Measurements from ENCODE around the gene PRKCE. TPM values are rescaled to one million over a fixed set of nuclear protein-coding genes. Genes with fewer than 3 reads are reported as not detected.

PRKCE gene
- total and polyA plus RNA-seq, 3 donors from 2014 or later = 27.4 to 35.8 (median 33.1) TPM

DNA sequence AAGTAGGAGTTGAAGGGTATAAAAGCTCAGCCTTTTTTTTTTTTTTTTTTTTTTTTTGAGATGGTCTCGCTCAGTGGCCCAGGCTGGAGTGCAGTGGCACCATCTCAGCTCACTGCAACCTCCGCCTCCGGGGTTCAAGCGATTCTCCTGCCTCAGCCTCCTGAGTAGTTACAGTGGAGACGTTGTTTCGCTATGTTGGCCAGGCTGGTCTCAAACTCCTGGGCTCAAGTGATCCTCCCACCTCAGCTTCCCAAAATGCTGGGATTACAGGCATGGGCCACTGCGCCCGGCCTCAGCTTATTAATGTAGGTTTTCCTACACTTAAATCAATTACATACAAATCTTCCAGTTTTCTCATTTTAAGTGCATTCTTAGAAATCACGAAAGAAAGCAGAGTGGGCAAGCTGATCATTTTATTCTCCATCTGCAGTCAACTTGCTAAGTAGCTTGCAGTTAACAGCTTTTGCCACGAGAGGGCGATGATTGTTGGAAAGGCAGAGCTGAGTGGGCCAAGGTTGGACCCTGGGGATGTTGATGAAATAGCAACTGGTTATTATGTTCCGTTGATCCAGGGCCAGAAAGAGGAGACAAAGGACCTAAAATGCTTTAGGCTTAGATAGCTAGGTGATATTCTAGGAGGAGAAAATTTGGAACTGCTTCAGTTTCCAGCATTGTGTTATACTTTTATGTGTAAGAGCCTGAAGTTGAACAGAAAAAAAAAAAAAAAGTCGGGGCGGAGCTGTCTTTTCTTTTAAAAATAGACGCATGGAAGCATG, 411.4 kb downstream of the PRKCE start:
- 22 to 40% methylated on average over 14 to 15 of the region's 15 CpGs for WGBS, 2 donors
- TF ChIP-seq, protein P1, sequence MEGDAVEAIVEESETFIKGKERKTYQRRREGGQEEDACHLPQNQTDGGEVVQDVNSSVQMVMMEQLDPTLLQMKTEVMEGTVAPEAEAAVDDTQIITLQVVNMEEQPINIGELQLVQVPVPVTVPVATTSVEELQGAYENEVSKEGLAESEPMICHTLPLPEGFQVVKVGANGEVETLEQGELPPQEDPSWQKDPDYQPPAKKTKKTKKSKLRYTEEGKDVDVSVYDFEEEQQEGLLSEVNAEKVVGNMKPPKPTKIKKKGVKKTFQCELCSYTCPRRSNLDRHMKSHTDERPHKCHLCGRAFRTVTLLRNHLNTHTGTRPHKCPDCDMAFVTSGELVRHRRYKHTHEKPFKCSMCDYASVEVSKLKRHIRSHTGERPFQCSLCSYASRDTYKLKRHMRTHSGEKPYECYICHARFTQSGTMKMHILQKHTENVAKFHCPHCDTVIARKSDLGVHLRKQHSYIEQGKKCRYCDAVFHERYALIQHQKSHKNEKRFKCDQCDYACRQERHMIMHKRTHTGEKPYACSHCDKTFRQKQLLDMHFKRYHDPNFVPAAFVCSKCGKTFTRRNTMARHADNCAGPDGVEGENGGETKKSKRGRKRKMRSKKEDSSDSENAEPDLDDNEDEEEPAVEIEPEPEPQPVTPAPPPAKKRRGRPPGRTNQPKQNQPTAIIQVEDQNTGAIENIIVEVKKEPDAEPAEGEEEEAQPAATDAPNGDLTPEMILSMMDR (IDR thresholded peaks at IDR 0.05) = peak; percentile 89 to 94 (median 89)
- TF ChIP-seq POLR2A (IDR thresholded peaks at IDR 0.05) = no peak

DNA sequence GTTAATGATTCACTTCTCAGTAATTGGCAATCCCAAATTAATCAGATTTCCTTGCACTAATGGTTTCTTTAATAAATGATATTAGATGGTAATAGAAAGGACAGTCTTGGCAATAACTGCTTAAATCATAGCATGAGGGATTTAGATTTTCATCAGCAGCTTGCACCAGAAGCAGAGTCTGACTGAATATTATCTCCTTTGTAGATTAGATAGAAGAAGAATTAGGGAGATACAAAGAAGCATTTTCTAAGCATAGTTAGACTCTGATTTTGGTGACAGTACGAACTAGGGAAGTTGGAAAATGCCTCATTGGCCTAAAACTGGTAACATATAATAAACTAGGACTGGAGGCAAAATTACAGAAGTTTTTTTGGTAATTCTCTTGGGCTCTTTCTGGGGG, 412.9 kb downstream of the PRKCE start:
- no peaks in the 10 kb centered on the region for H3K36me3 ChIP-seq (ENCODE audit: low read depth, missing control alignments)
- H3K27ac ChIP-seq = no peak overlapping the region
- peaks cover 12% of the 10 kb centered on the region for H3K4me1 ChIP-seq
- WGBS, 2 donors = 68 to 71% methylated on average over 1 of the region's 1 CpG
- TF ChIP-seq, protein P1 (IDR thresholded peaks at IDR 0.05) = no peak
- TF ChIP-seq POLR2A (IDR thresholded peaks at IDR 0.05) = no peak
- no peak overlapping the region for H3K4me3 ChIP-seq
- H3K9me3 ChIP-seq = no peaks in the 10 kb centered on the region
- intact Hi-C loops (cut with DNase I; ENCODE audit: low total_unique reads) = loop anchor here (5.0 kb wide), 1 partner anchor 303 kb away; no protein-coding TSS in a partner anchor
- no peak for DNase-seq
- H3K27me3 ChIP-seq = no peaks in the 10 kb centered on the region

More for the DNA sequence above, 411.4 kb downstream of the PRKCE start:
- intact Hi-C loops (cut with DNase I; ENCODE audit: low total_unique reads) = loop anchor here (5.0 kb wide), 1 partner anchor 304 kb away; no protein-coding TSS in a partner anchor
- no peaks in the 10 kb centered on the region for H3K36me3 ChIP-seq (ENCODE audit: low read depth, missing control alignments)
- no peaks in the 10 kb centered on the region for H3K9me3 ChIP-seq
- H3K4me1 ChIP-seq = peaks cover 12% of the 10 kb centered on the region
- H3K27ac ChIP-seq = no peak overlapping the region
- DNase-seq = peak; percentile 94
- no peaks in the 10 kb centered on the region for H3K27me3 ChIP-seq
- no peak overlapping the region for H3K4me3 ChIP-seq

DNA sequence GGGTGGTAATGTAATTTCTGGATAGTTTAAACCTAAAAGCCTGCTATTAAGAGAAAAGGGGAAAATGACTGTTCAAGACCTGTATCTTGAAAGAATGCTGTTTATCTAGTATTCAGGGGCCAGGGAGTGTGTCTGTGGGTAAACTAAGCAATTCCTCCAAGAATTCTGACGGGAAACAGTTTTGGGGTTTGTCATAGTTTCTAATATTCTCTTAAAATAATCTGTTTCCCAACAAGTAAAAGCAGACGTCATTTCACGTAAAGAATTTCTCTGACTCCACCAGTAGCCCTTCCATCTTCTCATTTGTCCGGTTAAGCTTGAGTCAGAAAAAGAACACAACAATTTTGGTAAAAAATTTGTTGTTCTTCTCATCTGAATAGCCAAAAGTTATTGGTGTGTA, 413.7 kb downstream of the PRKCE start:
- TF ChIP-seq, protein P1 (IDR thresholded peaks at IDR 0.05) = no peak
- no peak for TF ChIP-seq POLR2A (IDR thresholded peaks at IDR 0.05)
- H3K27me3 ChIP-seq = no peaks in the 10 kb centered on the region
- intact Hi-C loops (cut with DNase I; ENCODE audit: low total_unique reads) = no loop called here
- H3K9me3 ChIP-seq = no peaks in the 10 kb centered on the region
- WGBS, 2 donors = 93 to 94% methylated on average over 4 of the region's 4 CpGs
- H3K36me3 ChIP-seq (ENCODE audit: low read depth, missing control alignments) = no peaks in the 10 kb centered on the region
- no peak overlapping the region for H3K4me3 ChIP-seq
- H3K27ac ChIP-seq = no peak overlapping the region
- peaks cover 12% of the 10 kb centered on the region for H3K4me1 ChIP-seq
- no peak for DNase-seq

DNA sequence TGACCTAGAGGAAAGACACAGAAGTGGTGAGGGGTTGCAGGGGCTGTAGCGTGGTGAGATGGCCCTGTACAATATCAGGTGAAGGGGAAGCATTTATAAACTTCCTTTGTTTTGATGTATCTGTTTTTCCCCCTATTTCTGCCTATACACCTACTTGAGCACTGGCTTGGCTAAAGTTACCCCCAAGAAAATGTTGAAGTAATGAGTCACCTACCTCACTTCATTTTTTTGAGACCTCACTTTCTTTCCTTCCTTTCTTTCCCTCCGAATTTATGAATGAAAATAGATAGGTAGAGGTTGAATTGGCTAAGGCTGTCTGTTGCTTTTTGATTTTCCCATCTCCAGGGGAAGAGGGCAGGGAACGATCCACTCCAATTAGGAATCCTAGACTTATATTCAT, 414.6 kb downstream of the PRKCE start:
- DNase-seq = no peak
- no peak for TF ChIP-seq POLR2A (IDR thresholded peaks at IDR 0.05)
- TF ChIP-seq, protein P1 (IDR thresholded peaks at IDR 0.05) = no peak
- Histone ChIP-seq H3K27me3 (no peaks in the 10 kb centered on the region), H3K36me3 (ENCODE audit: low read depth, missing control alignments) (no peaks in the 10 kb centered on the region), H3K4me1 (peaks cover 12% of the 10 kb centered on the region), H3K4me3 (no peak overlapping the region), H3K27ac (no peak overlapping the region), H3K9me3 (no peaks in the 10 kb centered on the region)
- intact Hi-C loops (cut with DNase I; ENCODE audit: low total_unique reads) = no loop called here
- 67 to 76% methylated on average over 3 of the region's 3 CpGs for WGBS, 2 donors

DNA sequence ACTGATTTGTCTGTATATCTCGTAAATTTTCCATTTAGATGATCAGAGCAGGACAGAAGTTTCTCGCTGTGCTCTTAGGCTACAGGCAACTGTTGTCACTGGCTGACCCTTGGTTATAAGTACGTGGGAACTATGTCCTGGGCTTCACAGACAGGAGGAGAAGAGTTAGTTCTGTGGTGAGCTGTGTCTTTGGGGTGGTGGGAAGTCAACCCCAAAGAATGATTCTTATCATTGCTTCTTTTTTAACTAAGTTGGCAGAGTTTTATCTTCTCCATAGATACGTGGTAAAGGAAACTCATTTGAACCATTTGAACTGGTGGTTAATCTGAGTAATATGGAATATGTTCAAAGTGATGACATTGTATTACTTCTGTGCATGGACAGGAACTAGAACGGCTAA, 415.1 kb downstream of the PRKCE start:
- H3K36me3 ChIP-seq (ENCODE audit: low read depth, missing control alignments) = no peaks in the 10 kb centered on the region
- no peaks in the 10 kb centered on the region for H3K27me3 ChIP-seq
- H3K4me3 ChIP-seq = no peak overlapping the region
- 60 to 80% methylated on average over 5 of the region's 5 CpGs for WGBS, 2 donors
- TF ChIP-seq, protein P1 (IDR thresholded peaks at IDR 0.05) = no peak
- no peaks in the 10 kb centered on the region for H3K9me3 ChIP-seq
- H3K27ac ChIP-seq = no peak overlapping the region
- H3K4me1 ChIP-seq = peaks cover 12% of the 10 kb centered on the region
- no peak for DNase-seq
- intact Hi-C loops (cut with DNase I; ENCODE audit: low total_unique reads) = no loop called here
